HCT116 (cell line): ENCODE results near the gene CMBL.

Source experiments
- CEBPB ChIP-seq: IDR thresholded peaks from 2 replicates; pipeline ENCODE4 v1.6.1; 2012; ENCODE audit warnings: low read depth
- CTCF ChIP-seq, 3 experiments: fragments of 200-600 bp in 1 of 3; sonication (generic) in 1 of 3; IDR thresholded peaks in 2 of 3; conservative IDR thresholded peaks in 1 of 3; 2 replicates each; pipeline ENCODE4 v1.5.1; 2012 to 2017; ENCODE audit warnings: low read depth in 2 of 3, low read length in 2 of 3, antibody characterized with exemption in 1 of 3, borderline replicate concordance in 1 of 3, control low read depth in 1 of 3, mild to moderate bottlenecking in 1 of 3, mixed read lengths in 1 of 3, mixed run types in 1 of 3, moderate library complexity in 1 of 3; ENCODE audit not compliant: insufficient read depth in 1 of 3
- FOSL1 ChIP-seq: IDR thresholded peaks from 2 replicates; pipeline ENCODE4 v1.6.1; 2012; ENCODE audit warnings: low read depth
- MAX ChIP-seq: IDR thresholded peaks from 2 replicates; pipeline ENCODE4 v1.6.1; 2012
- POLR2A ChIP-seq: IDR thresholded peaks from 2 replicates; pipeline ENCODE4 v1.7.0; 2011; ENCODE audit warnings: borderline replicate concordance; ENCODE audit not compliant: insufficient read depth, insufficient read length; ENCODE audit errors: extremely low read depth
- POLR2AphosphoS5 ChIP-seq: IDR thresholded peaks from 2 replicates; pipeline ENCODE4 v1.6.1; 2011; ENCODE audit warnings: mild to moderate bottlenecking, low read depth, low read length, moderate library complexity
- TCF7L2 ChIP-seq: IDR thresholded peaks from 2 replicates; pipeline ENCODE4 v1.7.0; 2011; ENCODE audit warnings: borderline replicate concordance, inconsistent platforms; ENCODE audit not compliant: insufficient read depth, insufficient read length; ENCODE audit errors: extremely low read depth
- ZFX ChIP-seq: fragments of 450-650 bp; IDR thresholded peaks from 2 replicates; pipeline ENCODE4 v1.6.1; 2017
- ZNF274 ChIP-seq: fragments of 200-500 bp; sonication (Bioruptor generic); IDR thresholded peaks from 2 replicates; pipeline ENCODE4 v1.6.1; 2014; ENCODE audit warnings: mild to moderate bottlenecking, low read depth, low read length, inconsistent platforms

GRCh38 chr5:10265245-10266109 lies 42.2 kb downstream of the CMBL start:
- TF ChIP-seq TCF7L2 (no peak), POLR2A (no peak), FOSL1 (no peak), ZNF274 (no peak), CTCF (IDR thresholded peaks at IDR 0.05 in 2 of 3, conservative IDR thresholded peaks at IDR 0.05 in 1 of 3; ENCODE audit: borderline replicate concordance in 1 of 3, insufficient read depth in 1 of 3, low read depth in 2 of 3, low read length in 2 of 3) (no peak), CEBPB (no peak), ZFX (no peak), POLR2AphosphoS5 (peak; percentile 42), MAX (no peak)
